Activated naive CD8-positive, alpha-beta T cell treated with anti-CD3 and anti-CD28 coated beads, Interleukin-2, amount 50 U/mL, for 24 hours (primary cell): ENCODE results near the gene CNTN5.

ENCODE experiments used
- ATAC-seq: fragments of 150-1000 bp; cut with Tn5 transposase; one replicate; pipeline ENCODE4 v1.10.0; 2021
- DNase-seq: peaks from one replicate; pipeline ENCODE4 v3.0.0; 2021
- H3K27ac Mint-ChIP-seq: one replicate; pipeline ENCODE4 v1.8.0; 2021; ENCODE audit warnings: mild to moderate bottlenecking, mixed read lengths
- H3K27me3 Mint-ChIP-seq: one replicate; pipeline ENCODE4 v1.8.0; 2021; ENCODE audit warnings: mixed read lengths
- H3K36me3 Mint-ChIP-seq: one replicate; pipeline ENCODE4 v1.8.0; 2021; ENCODE audit warnings: low read depth, mixed read lengths
- H3K4me1 Mint-ChIP-seq: one replicate; pipeline ENCODE4 v1.8.0; 2021; ENCODE audit warnings: mixed read lengths
- H3K4me3 Mint-ChIP-seq: one replicate; pipeline ENCODE4 v1.8.0; 2021; ENCODE audit warnings: mild to moderate bottlenecking, moderate library complexity, mixed read lengths
- H3K9me3 Mint-ChIP-seq: one replicate; pipeline ENCODE4 v1.8.0; 2021; ENCODE audit warnings: mixed read lengths

CNTN5 gene

GRCh38 chr11:99351624-99352023, 330.9 kb downstream of the CNTN5 start:
- no peak overlapping the region for H3K4me3 Mint-ChIP-seq
- H3K27ac Mint-ChIP-seq: no peak overlapping the region
- H3K4me1 Mint-ChIP-seq: no peaks in the 10 kb centered on the region
- H3K27me3 Mint-ChIP-seq: no peaks in the 10 kb centered on the region
- H3K9me3 Mint-ChIP-seq: peaks cover 16% of the 10 kb centered on the region
- H3K36me3 Mint-ChIP-seq: no peaks in the 10 kb centered on the region
- ATAC-seq (no peak), DNase-seq (no peak)

- peaks cover 16% of the 10 kb centered on the region for H3K9me3 Mint-ChIP-seq
- no peak overlapping the region for H3K27ac Mint-ChIP-seq
- no peaks in the 10 kb centered on the region for H3K4me1 Mint-ChIP-seq
- DNase-seq: no peak
- no peak for ATAC-seq
- no peak overlapping the region for H3K4me3 Mint-ChIP-seq
- H3K27me3 Mint-ChIP-seq: no peaks in the 10 kb centered on the region
- H3K36me3 Mint-ChIP-seq: no peaks in the 10 kb centered on the region
These were observed 331.9 kb downstream of the CNTN5 start for GRCh38 chr11:99352642-99353041.

- Mint-ChIP-seq H3K4me1 (no peaks in the 10 kb centered on the region), H3K36me3 (no peaks in the 10 kb centered on the region), H3K4me3 (no peak overlapping the region), H3K27me3 (no peaks in the 10 kb centered on the region), H3K9me3 (peaks cover 4% of the 10 kb centered on the region), H3K27ac (no peak overlapping the region)
- DNase-seq (no peak), ATAC-seq (no peak)
These were observed 345.8 kb downstream of the CNTN5 start for GRCh38 chr11:99366546-99366945.

- H3K36me3 Mint-ChIP-seq: no peaks in the 10 kb centered on the region
- ATAC-seq (no peak), DNase-seq (no peak)
- H3K4me1 Mint-ChIP-seq: no peaks in the 10 kb centered on the region
- H3K4me3 Mint-ChIP-seq: no peak overlapping the region
- H3K27ac Mint-ChIP-seq: no peak overlapping the region
- H3K9me3 Mint-ChIP-seq: peaks cover 3% of the 10 kb centered on the region
- H3K27me3 Mint-ChIP-seq: no peaks in the 10 kb centered on the region
These were observed 347.8 kb downstream of the CNTN5 start for GRCh38 chr11:99368583-99368982.

GRCh38 chr11:99370549-99371216, 349.9 kb downstream of the CNTN5 start:
- Mint-ChIP-seq H3K27ac (no peak overlapping the region), H3K27me3 (no peaks in the 10 kb centered on the region), H3K9me3 (peaks cover 7% of the 10 kb centered on the region), H3K4me3 (no peak overlapping the region), H3K36me3 (no peaks in the 10 kb centered on the region), H3K4me1 (no peaks in the 10 kb centered on the region)
- DNase-seq (no peak), ATAC-seq (no peak)

GRCh38 chr11:99371257-99371656, 350.5 kb downstream of the CNTN5 start:
- no peak for ATAC-seq
- no peaks in the 10 kb centered on the region for H3K27me3 Mint-ChIP-seq
- H3K27ac Mint-ChIP-seq: no peak overlapping the region
- no peak for DNase-seq
- no peak overlapping the region for H3K4me3 Mint-ChIP-seq
- no peaks in the 10 kb centered on the region for H3K4me1 Mint-ChIP-seq
- no peaks in the 10 kb centered on the region for H3K36me3 Mint-ChIP-seq
- H3K9me3 Mint-ChIP-seq: peaks cover 7% of the 10 kb centered on the region

GRCh38 chr11:99376463-99376862, 355.7 kb downstream of the CNTN5 start:
- no peak for DNase-seq
- no peaks in the 10 kb centered on the region for H3K4me1 Mint-ChIP-seq
- no peak for ATAC-seq
- no peaks in the 10 kb centered on the region for H3K36me3 Mint-ChIP-seq
- no peak overlapping the region for H3K4me3 Mint-ChIP-seq
- no peak overlapping the region for H3K27ac Mint-ChIP-seq
- H3K27me3 Mint-ChIP-seq: no peaks in the 10 kb centered on the region
- H3K9me3 Mint-ChIP-seq: peaks cover 7% of the 10 kb centered on the region

- H3K9me3 Mint-ChIP-seq: peaks cover 13% of the 10 kb centered on the region
- H3K4me1 Mint-ChIP-seq: no peaks in the 10 kb centered on the region
- H3K27ac Mint-ChIP-seq: no peak overlapping the region
- ATAC-seq: no peak
- H3K4me3 Mint-ChIP-seq: no peak overlapping the region
- no peaks in the 10 kb centered on the region for H3K36me3 Mint-ChIP-seq
- no peaks in the 10 kb centered on the region for H3K27me3 Mint-ChIP-seq
- no peak for DNase-seq
These were observed 363.0 kb downstream of the CNTN5 start for GRCh38 chr11:99383648-99384245.

- Mint-ChIP-seq H3K9me3 (peaks cover 3% of the 10 kb centered on the region), H3K27me3 (no peaks in the 10 kb centered on the region), H3K36me3 (no peaks in the 10 kb centered on the region), H3K27ac (no peak overlapping the region), H3K4me3 (no peak overlapping the region), H3K4me1 (no peaks in the 10 kb centered on the region)
- no peak for DNase-seq
- ATAC-seq: no peak
These were observed 370.5 kb downstream of the CNTN5 start for GRCh38 chr11:99391245-99391644.

- Mint-ChIP-seq H3K9me3 (peaks cover 5% of the 10 kb centered on the region), H3K36me3 (no peaks in the 10 kb centered on the region), H3K27me3 (no peaks in the 10 kb centered on the region), H3K4me3 (no peak overlapping the region), H3K4me1 (no peaks in the 10 kb centered on the region), H3K27ac (no peak overlapping the region)
- no peak for DNase-seq
- no peak for ATAC-seq
These were observed 385.6 kb downstream of the CNTN5 start for GRCh38 chr11:99406345-99406744.

GRCh38 chr11:99410636-99411035, 389.9 kb downstream of the CNTN5 start:
- ATAC-seq: no peak
- H3K4me1 Mint-ChIP-seq: no peaks in the 10 kb centered on the region
- no peak for DNase-seq
- H3K36me3 Mint-ChIP-seq: no peaks in the 10 kb centered on the region
- peaks cover 11% of the 10 kb centered on the region for H3K9me3 Mint-ChIP-seq
- H3K4me3 Mint-ChIP-seq: no peak overlapping the region
- H3K27ac Mint-ChIP-seq: no peak overlapping the region
- no peaks in the 10 kb centered on the region for H3K27me3 Mint-ChIP-seq

- ATAC-seq: no peak
- H3K27me3 Mint-ChIP-seq: no peaks in the 10 kb centered on the region
These were observed 398.4 kb downstream of the CNTN5 start for GRCh38 chr11:99418927-99419720.

GRCh38 chr11:99419991-99420390, 399.2 kb downstream of the CNTN5 start:
- no peak for DNase-seq
- H3K4me1 Mint-ChIP-seq: no peaks in the 10 kb centered on the region
- peaks cover 7% of the 10 kb centered on the region for H3K9me3 Mint-ChIP-seq
- H3K36me3 Mint-ChIP-seq: no peaks in the 10 kb centered on the region
- no peak for ATAC-seq
- no peak overlapping the region for H3K27ac Mint-ChIP-seq
- H3K4me3 Mint-ChIP-seq: no peak overlapping the region
- H3K27me3 Mint-ChIP-seq: no peaks in the 10 kb centered on the region

More at GRCh38 chr11:99418927-99419720, 398.4 kb downstream of the CNTN5 start:
- Mint-ChIP-seq H3K36me3 (no peaks in the 10 kb centered on the region), H3K4me1 (no peaks in the 10 kb centered on the region), H3K27ac (no peak overlapping the region), H3K4me3 (no peak overlapping the region), H3K9me3 (peaks cover 11% of the 10 kb centered on the region)
- no peak for DNase-seq

GRCh38 chr11:99422581-99423427, 402.1 kb downstream of the CNTN5 start:
- peaks cover 7% of the 10 kb centered on the region for H3K9me3 Mint-ChIP-seq
- no peaks in the 10 kb centered on the region for H3K4me1 Mint-ChIP-seq
- ATAC-seq (no peak), DNase-seq (no peak)
- H3K36me3 Mint-ChIP-seq: no peaks in the 10 kb centered on the region
- H3K4me3 Mint-ChIP-seq: no peak overlapping the region
- H3K27me3 Mint-ChIP-seq: no peaks in the 10 kb centered on the region
- no peak overlapping the region for H3K27ac Mint-ChIP-seq
